Measurements from ENCODE around the gene RETSAT.

DNA sequence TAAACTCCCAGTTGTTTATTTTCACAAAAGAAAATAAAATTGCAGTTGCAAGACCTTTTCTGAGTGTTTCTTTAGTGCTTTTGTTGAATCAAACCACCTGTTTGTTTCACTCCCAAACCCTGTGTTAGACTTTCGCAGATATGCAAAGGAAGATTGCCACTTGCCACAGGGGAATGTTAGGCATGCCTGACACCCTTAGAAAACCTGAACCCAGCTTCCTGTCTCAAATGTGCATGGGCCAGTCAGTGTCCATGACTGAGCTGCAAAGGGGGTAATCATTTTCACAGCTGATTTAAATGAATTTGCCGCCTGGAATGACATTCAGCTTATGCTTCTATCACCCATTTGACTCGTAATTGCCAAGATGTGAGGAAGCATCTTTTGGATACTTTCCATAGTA is 44.0 kb downstream of the RETSAT start:
- no peak for TF ChIP-seq CTCF (IDR thresholded peaks at IDR 0.05)
- no peak for TF ChIP-seq EZH2 (IDR thresholded peaks at IDR 0.05; ENCODE audit: borderline replicate concordance, insufficient read depth, low read depth, low read length, poor library complexity, severe bottlenecking)
